HCT116 (cell line): ENCODE data around the gene MSL1. TPM values are rescaled to one million over a fixed set of nuclear protein-coding genes. Genes with fewer than 3 reads are reported as not detected.

Experiments used
- ATAC-seq: fragments of 200-7000 bp; cut with Tn5 transposase; 2 replicates; pipeline ENCODE4 v1.9.1; 2020; ENCODE audit warnings: mild to moderate bottlenecking, moderate library complexity
- BruUV-seq: library from RNA; stranded (reverse); fragments of 400-500 nt; replicated peaks from 2 replicates; lab custom pipeline; 2021; lab: Mats Ljungman, UMichigan
- CTCF ChIA-PET: fragments of 300-600 bp; sonication (Branson Sonifier 250); formaldehyde crosslinking; loops from one replicate; lab custom pipeline; 2021; ENCODE audit warnings: antibody characterized with exemption; lab: Charles Lee
- POLR2A ChIA-PET: fragments of 300-600, 350-600 bp; sonication (Branson Sonifier 250); formaldehyde crosslinking; loops from one replicate; lab custom pipeline; 2021; ENCODE audit warnings: antibody characterized with exemption; lab: Charles Lee
- RAD21 ChIA-PET, 2 experiments: fragments of 300-600 bp; sonication (Branson Sonifier 250); formaldehyde crosslinking; loops; one replicate each; lab custom pipeline; 2023; ENCODE audit warnings: low total read pairs in 2 of 2; ENCODE audit not compliant: uncharacterized antibody in 2 of 2, unreplicated experiment in 2 of 2, low non-redundant PET in 1 of 2; lab: Charles Lee
- DNase-seq: peaks from one replicate; pipeline ENCODE4 v3.0.0-alpha.2; 2010; ENCODE audit warnings: low read depth, low spot score
- H2AFZ ChIP-seq: fragments of 200-600 bp; shearing (Covaris generic), sonication (generic); 2 replicates; pipeline ENCODE4 v1.6.1; 2017; ENCODE audit warnings: low read depth, mixed run types, mixed read lengths, antibody characterized with exemption, low read length; ENCODE audit not compliant: poor library complexity, severe bottlenecking
- H3K27ac ChIP-seq: 2 replicates; pipeline ENCODE4 v1.5.1; 2012; ENCODE audit warnings: low read depth, low read length
- H3K27me3 ChIP-seq: fragments of 200-600 bp; sonication (generic); 2 replicates; pipeline ENCODE4 v1.6.1; 2016; ENCODE audit warnings: mixed run types, low read length, mixed read lengths; ENCODE audit not compliant: insufficient read depth
- H3K36me3 ChIP-seq, 2 experiments: fragments of 200-500 bp in 1 of 2; fragments of 200-600 bp in 1 of 2; sonication (Bioruptor generic) in 1 of 2; sonication (generic) in 1 of 2; 2 replicates each; pipeline versions ENCODE4 v1.5.1 to v1.6.1; 2014 to 2016; ENCODE audit warnings: low read length in 2 of 2, inconsistent platforms in 1 of 2, mixed read lengths in 1 of 2, mixed run types in 1 of 2; ENCODE audit not compliant: insufficient read depth in 2 of 2, control insufficient read depth in 1 of 2
- H3K4me1 ChIP-seq, 2 experiments: fragments of 200-600 bp in 1 of 2; sonication (generic) in 1 of 2; 2 replicates each; pipeline versions ENCODE4 v1.5.1 to v1.6.1; 2012 to 2017; ENCODE audit warnings: low read length in 2 of 2, inconsistent platforms in 1 of 2, mild to moderate bottlenecking in 1 of 2, mixed read lengths in 1 of 2, mixed run types in 1 of 2, moderate library complexity in 1 of 2; ENCODE audit not compliant: insufficient read depth in 2 of 2, control insufficient read depth in 1 of 2
- H3K4me2 ChIP-seq: fragments of 200-600 bp; sonication (generic); 2 replicates; pipeline ENCODE4 v1.6.1; 2017; ENCODE audit warnings: mixed run types, low read length, mixed read lengths
- H3K4me3 ChIP-seq, 2 experiments: fragments of 200-600 bp in 1 of 2; sonication (generic) in 1 of 2; replicated peaks in 1 of 2; 2 replicates each; pipeline ENCODE4 v1.5.1; 2011 to 2016; ENCODE audit warnings: low read length in 2 of 2, control low read depth in 1 of 2, low read depth in 1 of 2, mild to moderate bottlenecking in 1 of 2, mixed read lengths in 1 of 2, mixed run types in 1 of 2
- H3K79me2 ChIP-seq: fragments of 200-600 bp; sonication (generic); 2 replicates; pipeline ENCODE4 v1.6.1; 2017; ENCODE audit warnings: mild to moderate bottlenecking, mixed run types, low read length, moderate library complexity, mixed read lengths; ENCODE audit not compliant: insufficient read depth
- H3K9ac ChIP-seq: fragments of 200-600 bp; sonication (generic); 2 replicates; pipeline ENCODE4 v1.6.1; 2016; ENCODE audit warnings: low read length, mixed read lengths
- H3K9me2 ChIP-seq: fragments of 200-600 bp; sonication (generic), shearing (Covaris generic); 2 replicates; pipeline ENCODE4 v1.6.1; 2017; ENCODE audit warnings: mixed run types, mild to moderate bottlenecking, moderate library complexity; ENCODE audit not compliant: insufficient read depth
- H3K9me3 ChIP-seq, 2 experiments: fragments of 200-500 bp in 1 of 2; fragments of 200-600 bp in 1 of 2; sonication (Bioruptor generic) in 1 of 2; sonication (generic) in 1 of 2; 2 replicates each; pipeline ENCODE4 v1.6.1; 2014 to 2017; ENCODE audit warnings: low read length in 2 of 2, mixed read lengths in 2 of 2, inconsistent platforms in 1 of 2, low read depth in 1 of 2, mild to moderate bottlenecking in 1 of 2, mixed run types in 1 of 2, moderate library complexity in 1 of 2; ENCODE audit not compliant: control insufficient read depth in 1 of 2, insufficient read depth in 1 of 2
- H4K20me1 ChIP-seq: fragments of 200-600 bp; sonication (generic), shearing (Covaris generic); 2 replicates; pipeline ENCODE4 v1.6.1; 2017; ENCODE audit warnings: mixed run types, mild to moderate bottlenecking, moderate library complexity; ENCODE audit not compliant: insufficient read depth
- CBX3 ChIP-seq: IDR thresholded peaks from 2 replicates; pipeline ENCODE4 v1.6.1; 2012; ENCODE audit warnings: low read depth
- POLR2A ChIP-seq: IDR thresholded peaks from 2 replicates; pipeline ENCODE4 v1.7.0; 2011; ENCODE audit warnings: borderline replicate concordance; ENCODE audit not compliant: insufficient read depth, insufficient read length; ENCODE audit errors: extremely low read depth
- REST ChIP-seq: IDR thresholded peaks from 2 replicates; pipeline ENCODE4 v1.6.1; 2012; ENCODE audit warnings: low read depth
- SIN3A ChIP-seq: IDR thresholded peaks from 2 replicates; pipeline ENCODE4 v1.6.1; 2012; ENCODE audit warnings: low read depth
- SP1 ChIP-seq: IDR thresholded peaks from 2 replicates; pipeline ENCODE4 v1.6.1; 2012; ENCODE audit warnings: low read depth
- ZFX ChIP-seq: fragments of 450-650 bp; IDR thresholded peaks from 2 replicates; pipeline ENCODE4 v1.6.1; 2017
- intact Hi-C: fragments of 100-400 bp; cut with micrococcal nuclease; formaldehyde crosslinking; loops from 2 replicates; pipeline ENCODE4 v1.10.0; 2022
- total RNA-seq: library from RNA; stranded (reverse); gene quantifications from one replicate; pipeline ENCODE4 v1.2.1, GENCODE V29; 2021; ENCODE audit not compliant: unreplicated experiment
- TF ChIP-seq, protein P1 (sequence below): IDR thresholded peaks from 2 replicates; pipeline ENCODE4 v1.6.1; 2012
- TF ChIP-seq, protein P2 (sequence below): IDR thresholded peaks from 2 replicates; pipeline ENCODE4 v1.6.1; 2012

MSL1 gene
- total RNA-seq, 1 experiment from 2014 or later, result 67.2 TPM

- ATAC-seq (peak; percentile 19), DNase-seq (no peak)
- Histone ChIP-seq H4K20me1 (no peaks in the 10 kb centered on the region), H3K36me3 (peaks cover 13 to 21% of the 10 kb centered on the region in 2 experiments), H3K9me2 (no peaks in the 10 kb centered on the region), H3K4me1 (peaks cover 7 to 27% of the 10 kb centered on the region in 2 experiments; a peak in 3 of 4 replicates), H3K9ac (peak overlapping the region; percentile 93), H3K79me2 (peaks cover 62% of the 10 kb centered on the region), H3K4me2 (peak overlapping the region; percentile 86), H3K27me3 (no peaks in the 10 kb centered on the region), H3K27ac (peak overlapping the region; percentile 97), H3K4me3 (peak overlapping the region; percentile 70 to 86), H3K9me3 (no peaks in the 10 kb centered on the region), H2AFZ (no peak overlapping the region)
- CTCF ChIA-PET, result interaction anchor here (1.0 to 1.9 kb wide), 2 partner anchors 9 to 10 kb away, joined by 3 to 16 read pairs; no protein-coding TSS in a partner anchor
- intact Hi-C loops, result no loop called here
- TF ChIP-seq SIN3A, result no peak
- TF ChIP-seq POLR2A, result peak; percentile 55
- no peak for TF ChIP-seq CBX3
- peak; percentile 55 for TF ChIP-seq SP1
- TF ChIP-seq ZFX, result 0 out of 2 replicates have a peak, but pooled peaks have one; percentile 1
- TF ChIP-seq, protein P1, sequence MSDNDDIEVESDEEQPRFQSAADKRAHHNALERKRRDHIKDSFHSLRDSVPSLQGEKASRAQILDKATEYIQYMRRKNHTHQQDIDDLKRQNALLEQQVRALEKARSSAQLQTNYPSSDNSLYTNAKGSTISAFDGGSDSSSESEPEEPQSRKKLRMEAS, result peak; percentile 85
- TF ChIP-seq REST, result no peak
- TF ChIP-seq, protein P2, sequence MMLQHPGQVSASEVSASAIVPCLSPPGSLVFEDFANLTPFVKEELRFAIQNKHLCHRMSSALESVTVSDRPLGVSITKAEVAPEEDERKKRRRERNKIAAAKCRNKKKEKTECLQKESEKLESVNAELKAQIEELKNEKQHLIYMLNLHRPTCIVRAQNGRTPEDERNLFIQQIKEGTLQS, result no peak
- no TSS peak for BruUV-seq
- POLR2A ChIA-PET, result interaction anchor here (0.7 to 2.6 kb wide), 5 partner anchors 10 to 24 kb away, joined by 3 to 16 read pairs (median 9); partner anchors contain the start of genes CASC3 and NR1D1
- RAD21 ChIA-PET, result interaction anchor here (0.8 to 1.4 kb wide), 2 partner anchors 12 to 47 kb away, joined by 3 to 4 read pairs; no protein-coding TSS in a partner anchor
These were observed 1.4 kb downstream of the MSL1 start for GRCh38 chr17:40122999-40123810.
